GM19397 (cell line): ENCODE measurements around the gene ZBTB7C.

Experiments used
- ATAC-seq: cut with Tn5 transposase; IDR thresholded peaks from one replicate; pipeline ENCODE4 v1.9.1; 2021; ENCODE audit warnings: mild to moderate bottlenecking, moderate library complexity; ENCODE audit not compliant: unreplicated experiment

The ZBTB7C gene

DNA sequence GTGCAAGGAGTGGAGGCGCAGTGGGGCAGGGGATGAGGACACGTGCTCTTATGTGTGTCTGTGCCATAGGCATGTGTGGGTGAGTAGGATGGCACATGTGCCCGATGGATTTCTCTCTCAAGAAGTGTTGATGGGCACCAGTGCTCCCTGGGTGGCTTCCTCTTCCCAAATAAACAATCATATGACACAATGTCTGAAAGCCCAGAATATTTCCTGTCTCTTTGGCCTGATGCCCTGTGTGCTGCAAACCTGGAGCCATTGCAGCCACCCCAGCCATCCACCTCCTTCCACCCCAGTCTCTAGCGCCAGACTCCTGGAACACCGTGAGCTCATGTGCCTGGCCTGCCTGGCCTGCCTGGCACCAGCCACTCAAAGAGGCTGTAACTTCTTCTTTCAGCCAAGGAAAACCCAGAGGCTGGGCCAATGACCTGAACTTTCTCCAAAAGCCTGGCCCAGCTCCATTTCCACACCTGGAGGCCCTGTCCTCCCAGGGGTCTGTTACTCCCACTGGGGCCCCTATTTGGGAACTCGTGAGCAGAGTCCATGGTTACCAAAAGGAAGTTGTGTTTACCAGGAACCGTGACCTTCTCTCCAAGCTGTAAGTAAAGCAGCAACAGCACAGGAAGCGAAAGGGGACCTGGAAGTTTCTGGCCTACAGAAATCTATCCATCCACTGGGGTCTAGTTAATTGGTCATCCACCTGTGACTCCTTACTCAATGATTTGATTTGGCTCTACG lies 9.5 kb upstream of the ZBTB7C start:
- ATAC-seq, result no peak

DNA sequence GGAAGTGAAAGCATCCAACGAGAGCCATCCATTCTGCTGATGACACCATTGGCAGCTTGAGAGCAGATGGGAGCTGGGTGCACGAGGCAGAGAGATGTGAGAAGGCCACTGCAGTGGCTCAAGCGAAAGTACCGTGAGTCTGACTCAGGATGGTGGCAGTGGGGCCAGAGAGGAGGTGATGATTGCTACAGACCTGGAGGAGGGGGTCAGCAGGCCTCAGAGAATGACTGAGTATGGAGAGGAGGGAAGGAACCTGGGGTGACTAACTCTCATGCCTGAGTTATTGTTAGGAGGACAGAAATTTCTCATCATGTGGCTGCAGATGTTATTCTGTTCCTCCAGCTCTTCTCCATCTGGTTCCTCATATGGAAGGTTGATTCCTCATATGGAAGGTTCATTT lies 8.8 kb upstream of the ZBTB7C start:
- no peak for ATAC-seq

DNA sequence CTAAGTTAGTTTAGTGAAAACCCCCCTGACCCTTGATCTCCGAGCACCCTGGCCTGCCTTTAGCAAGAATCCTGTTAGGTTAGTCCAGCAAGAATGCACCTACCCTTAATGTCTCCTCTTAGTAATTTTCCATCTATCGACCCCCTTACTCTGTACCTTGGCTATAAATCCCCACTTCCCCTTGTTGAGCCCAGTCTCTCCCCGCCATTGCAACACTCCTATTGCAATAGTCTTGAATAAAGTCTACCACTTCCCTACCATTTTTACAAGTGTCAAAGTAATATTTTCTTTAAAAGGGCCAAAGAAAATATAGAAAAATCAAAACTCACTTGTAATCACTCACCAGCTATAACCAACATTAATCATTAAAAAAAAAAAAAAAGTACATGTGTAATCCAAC lies 4.2 kb upstream of the ZBTB7C start:
- ATAC-seq, result no peak

DNA sequence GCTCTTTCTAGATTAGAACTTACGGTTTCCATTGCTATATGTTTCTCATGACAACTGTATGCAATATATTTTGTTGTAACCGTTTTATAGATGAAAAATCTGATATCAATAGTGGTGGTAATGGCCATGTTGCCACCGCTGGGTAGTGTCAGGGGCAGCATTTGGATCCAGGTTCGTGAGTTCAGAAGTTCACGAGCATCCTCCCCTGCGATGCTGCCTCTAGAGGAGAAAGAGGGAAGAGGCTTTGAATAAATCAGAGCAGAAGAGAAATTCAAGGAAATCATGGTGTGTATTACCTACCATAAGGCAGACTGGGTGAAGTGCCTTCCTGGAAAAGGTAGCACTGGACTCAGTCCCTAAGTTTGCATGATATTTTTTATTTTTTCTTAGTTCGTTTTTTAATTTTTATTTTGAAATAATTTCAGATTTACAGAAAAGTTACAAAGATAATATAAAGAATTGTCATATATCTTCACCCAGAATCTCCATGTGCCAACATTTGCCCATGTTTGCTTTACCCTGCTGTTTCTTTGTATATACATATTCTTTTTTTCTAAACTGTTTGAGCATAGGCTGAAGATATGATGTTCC lies 3.3 kb upstream of the ZBTB7C start:
- no peak for ATAC-seq

DNA sequence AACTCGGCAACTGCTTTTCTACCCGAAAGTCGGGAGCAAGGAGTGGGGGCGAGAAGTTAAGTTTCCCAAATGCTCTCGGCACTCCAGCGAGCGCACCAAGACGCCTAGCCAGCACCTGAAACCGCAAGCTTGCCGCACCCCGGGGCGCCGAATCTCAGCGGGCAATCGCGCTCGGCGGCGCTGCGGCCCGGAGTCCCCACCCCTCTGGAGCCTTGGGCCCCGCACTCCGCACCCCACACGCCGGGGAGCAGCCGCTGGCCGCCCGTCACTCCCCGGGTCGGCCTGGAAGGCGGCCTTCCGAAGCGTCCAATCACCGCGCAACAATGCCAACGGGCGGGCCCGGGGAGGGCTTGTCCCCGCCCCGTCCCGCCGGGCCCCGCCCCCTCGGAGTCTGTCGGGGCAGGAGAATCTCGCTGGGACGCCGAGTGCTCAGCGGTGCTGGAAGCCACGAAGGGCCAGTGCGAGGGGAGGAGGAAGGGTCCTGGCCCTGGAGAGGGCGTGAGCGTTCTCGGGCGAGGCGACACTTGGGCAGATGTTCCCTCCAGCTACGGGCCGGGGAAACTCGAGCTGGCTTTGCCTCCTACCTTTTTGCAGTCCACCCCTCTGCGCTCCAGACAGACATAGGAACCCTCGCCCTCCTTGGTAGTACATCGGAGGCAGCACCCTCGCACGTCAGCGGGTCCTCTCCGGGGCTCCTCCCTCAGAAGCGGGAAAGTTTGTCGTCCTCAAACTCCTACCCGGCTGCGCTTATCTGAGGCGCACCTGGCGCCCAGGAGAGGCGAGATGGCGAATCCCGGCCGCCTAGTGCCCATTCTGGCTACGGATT lies 1.1 kb upstream of the ZBTB7C start:
- peak; percentile 93 for ATAC-seq

DNA sequence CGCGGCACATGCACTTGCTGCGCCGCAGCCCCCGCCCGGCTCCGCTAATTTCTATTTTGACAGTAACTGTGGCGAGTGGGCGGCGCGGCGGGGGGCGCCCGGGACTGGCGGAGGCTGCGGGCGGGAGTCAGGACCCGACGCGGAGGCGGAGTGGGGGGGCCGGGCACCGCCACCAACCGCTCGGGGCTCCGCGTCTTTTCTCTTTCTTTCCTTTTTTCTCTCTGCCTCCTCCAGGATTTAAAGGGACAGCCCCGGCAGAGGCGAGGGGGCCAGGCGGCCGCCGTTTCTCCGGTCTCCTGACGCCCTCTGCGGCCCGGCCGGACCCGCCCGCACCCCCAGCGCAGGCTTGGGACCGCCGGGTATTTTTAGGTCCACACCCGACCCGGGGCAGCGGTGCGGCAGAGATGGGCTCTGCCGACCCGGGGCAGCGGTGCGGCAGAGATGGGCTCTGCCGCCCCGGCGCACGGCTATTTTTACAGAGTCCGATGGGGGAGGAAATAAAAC lies 460 bp upstream of the ZBTB7C start:
- peak; percentile 14 for ATAC-seq

DNA sequence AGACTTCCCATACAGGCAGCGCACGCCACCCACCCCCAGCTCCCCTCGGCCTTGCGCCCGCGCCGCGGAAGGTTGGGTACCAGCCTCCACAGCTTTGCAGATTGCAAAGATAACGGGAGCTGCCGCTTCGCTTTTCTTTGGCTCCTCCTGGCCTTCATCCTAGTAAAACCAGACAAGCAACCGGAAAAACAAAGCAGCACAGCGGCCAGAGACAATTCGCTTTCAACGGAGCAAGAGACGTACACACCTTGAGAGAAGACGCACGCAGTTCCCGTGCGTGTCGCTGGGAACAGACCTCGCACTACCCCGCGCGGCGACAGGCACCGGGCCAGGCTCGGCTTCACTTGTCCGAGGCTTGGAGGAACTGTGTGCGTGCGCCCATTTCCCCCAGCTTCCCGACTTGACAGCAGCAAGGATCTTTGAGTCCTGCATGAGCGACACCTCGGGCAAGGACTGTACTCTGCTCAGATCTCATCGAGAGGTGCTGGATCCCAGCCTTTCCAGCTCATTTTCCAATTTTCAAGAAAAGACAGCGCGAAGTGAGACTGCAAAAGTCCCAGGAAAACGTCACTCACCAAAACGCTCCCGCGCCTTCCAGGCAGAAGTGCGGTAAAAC lies 964 bp downstream of the ZBTB7C start:
- ATAC-seq, result no peak

DNA sequence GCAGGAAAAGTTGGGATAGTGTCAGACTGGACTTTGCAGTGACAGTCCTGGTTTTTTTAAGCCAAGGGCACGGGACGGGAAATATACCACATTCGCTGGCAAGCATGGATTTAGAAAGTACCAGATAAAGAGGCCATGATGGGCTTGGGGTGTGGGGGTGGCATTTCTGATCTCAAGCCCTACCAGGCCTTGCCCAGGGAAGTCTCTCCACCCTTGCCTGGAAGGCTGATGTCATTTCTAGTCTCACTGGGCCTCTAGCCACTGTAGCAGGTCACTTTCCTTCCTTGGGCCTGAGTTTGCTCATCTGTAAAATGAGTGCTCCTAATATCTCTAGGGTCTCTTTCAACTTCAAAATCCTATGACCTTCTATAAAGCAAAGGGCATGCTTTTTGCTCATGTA lies 1.8 kb downstream of the ZBTB7C start:
- ATAC-seq, result no peak

DNA sequence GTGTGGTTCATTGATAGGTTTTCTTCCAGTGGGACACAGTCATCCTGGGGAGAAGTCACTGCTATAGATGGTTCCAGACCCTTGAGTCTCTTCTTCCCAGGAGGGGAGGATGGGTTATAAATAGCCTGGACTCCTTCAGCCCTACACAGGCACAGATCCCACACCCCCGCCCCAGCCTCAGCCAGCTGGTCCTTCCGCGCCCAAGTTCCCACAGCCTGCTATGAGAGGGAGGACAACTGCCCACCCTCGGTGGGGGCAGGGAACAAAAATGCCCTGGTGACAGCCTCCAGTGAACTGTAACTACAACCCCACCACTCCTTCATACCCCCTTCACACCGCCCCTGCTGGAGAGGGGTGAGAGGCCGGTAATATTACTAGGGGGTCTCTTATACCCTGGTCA lies 3.2 kb downstream of the ZBTB7C start:
- ATAC-seq, result no peak

DNA sequence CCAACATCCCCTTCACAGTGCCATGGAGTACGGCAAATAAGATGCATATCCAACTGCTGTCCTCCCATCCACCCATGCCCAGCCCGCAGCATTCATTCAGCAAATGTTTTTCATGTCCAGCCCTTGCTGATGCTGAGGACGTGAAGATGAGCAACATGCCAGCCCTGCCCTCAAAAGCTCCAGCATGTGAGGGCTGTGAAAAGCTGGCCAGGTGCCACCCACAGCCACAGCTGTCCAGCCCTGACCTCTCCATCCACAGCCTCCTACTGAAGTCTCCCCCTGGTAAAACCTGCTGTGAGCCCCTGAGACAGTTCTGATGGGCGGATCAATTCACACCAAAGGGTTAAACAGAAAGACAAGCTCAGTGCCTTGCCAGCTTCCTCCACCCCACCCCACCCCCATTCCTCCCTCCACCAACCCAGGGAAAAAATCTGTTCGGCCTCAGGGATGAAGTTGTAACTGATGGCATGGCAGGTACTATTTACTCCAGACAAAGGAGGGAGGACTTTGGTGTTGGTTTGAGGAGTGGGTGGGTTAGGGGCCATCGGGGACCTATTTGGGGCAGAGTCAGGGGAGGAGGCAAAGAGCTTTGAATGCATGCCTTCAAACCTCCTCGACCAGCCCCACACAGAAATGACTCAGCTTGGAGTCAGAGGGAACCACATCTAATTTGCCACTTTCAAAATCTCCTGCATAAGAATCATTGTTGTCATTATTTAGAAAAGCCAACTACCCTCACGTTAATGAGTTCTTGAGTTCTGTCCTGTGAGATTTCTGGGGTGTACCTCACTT lies 4.3 kb downstream of the ZBTB7C start:
- ATAC-seq, result no peak

DNA sequence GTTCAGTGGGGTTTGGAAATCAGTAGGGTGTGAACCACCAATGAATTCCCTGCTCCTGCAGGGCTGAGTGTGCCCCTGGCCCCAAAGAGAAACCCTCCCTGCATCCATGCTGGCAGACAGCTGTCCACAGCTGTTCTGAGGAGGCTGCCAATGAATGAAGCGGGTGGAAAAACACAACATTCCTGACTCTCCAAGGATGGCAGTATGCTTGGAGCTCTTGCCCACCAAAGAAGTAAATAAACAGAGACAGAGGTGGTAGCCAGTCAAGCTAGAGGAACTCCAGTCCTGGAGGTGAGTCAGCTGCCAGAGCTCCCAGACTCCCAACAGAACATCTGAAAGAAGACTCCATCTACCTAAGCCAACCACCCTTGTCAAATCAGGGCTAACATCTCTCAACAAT lies 6.2 kb downstream of the ZBTB7C start:
- ATAC-seq, result no peak

DNA sequence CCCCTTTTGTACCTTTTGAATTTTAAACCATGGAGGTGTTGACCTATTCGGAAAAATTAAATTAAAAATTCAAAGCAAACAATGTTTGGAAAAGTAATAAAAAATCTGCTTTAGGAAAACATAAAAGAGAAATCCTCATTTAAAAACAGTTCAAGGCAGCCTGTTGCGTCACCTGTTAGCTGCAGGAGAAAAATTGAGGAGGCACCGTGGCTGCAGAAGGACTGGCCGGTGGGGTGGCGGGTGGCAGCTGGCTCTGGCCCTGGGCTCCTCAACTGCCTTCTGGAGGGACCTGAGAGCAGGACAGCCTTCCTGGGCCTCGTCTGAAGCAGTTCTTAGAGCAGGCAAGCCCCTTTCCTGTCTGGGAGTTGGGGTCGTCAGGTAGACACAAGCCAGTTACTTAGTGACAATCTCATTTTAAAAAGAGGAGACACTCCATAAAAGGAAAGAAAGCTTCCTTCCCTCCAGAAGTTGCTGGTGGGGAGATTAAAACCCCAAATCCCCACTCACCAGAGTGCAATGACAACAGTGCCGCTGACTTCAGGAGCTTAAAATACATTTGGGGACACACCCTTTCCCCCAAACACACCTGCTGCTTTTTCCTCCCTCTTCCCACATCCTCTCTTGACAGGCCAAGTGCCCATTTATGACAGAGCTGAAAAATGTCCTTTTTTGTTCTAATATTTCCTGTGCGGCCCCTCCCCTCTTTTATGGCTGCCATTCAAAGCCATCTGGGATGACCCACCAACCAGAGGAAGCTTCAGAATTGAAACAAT lies 9.7 kb downstream of the ZBTB7C start:
- no peak for ATAC-seq

DNA sequence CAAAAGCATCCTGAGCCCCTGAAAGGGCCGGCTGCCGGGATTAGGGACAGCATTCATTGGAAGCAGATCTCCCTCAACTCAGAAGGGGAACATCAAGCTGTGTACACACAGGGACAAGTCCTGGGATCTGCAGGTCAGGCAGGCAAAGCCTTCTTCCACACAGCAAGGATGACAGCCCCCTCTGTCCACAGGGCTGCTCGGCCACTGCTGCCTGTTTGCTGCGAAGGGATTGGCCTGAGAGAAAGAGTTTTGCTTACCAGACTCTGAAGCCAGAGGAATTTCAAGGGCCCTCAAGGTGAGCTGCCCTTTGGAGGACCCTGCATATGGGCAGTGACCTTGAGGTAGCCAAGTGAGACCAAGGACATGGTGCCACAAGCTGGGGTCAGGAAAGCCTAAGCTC lies 11.1 kb downstream of the ZBTB7C start:
- ATAC-seq, result no peak

DNA sequence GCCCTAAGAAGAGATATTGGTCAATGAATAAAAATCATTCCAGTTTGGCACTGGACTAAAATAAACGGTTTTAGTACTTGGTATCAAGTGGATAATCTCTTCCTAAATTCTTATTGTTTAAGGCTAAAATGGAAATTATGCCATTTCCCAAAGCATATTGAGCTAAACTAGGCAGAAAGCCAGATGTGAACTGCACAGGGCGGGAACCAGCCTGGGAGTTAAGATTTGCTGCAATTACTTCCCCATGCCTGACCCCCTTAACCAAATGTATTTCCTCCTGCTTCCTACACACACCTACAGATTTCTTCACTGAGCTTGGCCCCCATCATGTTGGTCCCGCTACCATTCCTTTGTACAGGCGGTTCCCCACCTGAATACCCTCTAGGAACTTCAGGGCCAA lies 12.2 kb downstream of the ZBTB7C start:
- no peak for ATAC-seq

DNA sequence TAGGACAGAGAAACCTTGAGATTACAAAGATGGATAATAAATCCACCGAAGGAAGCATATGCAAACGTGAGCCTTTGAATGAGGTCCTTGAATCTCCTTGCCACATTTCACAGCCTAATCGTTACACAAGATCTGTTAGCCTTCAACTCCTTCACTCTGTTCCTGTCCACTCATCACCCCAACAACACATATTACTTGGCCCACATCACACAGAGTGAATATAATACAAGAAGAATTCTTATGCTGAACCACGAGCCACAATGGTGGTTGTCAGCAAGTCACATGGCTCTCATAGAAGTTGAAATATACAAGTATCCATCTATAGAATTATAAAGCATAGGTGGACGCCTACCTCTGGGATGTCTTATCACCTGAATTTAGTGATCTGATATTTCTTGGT lies 12.6 kb downstream of the ZBTB7C start:
- no peak for ATAC-seq

DNA sequence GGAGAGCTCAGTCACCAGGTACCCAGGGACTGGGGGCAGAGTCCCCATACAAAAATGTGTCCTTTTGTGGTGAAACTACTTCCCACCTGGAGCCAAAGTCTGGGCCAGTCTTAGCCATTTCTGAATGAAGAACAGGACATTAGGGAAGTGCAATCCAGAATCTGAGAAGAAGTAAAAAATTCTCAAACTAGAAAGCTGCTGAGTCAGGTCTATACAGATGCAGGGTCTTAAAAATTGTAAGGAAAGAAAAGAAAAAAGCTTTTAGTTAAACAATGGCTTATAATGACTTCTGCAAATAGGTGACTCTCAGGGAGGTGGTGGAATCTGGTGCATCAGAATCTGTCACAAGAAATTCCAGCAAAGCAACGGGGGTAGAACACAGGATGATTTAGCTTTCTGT lies 13.5 kb downstream of the ZBTB7C start:
- no peak for ATAC-seq

DNA sequence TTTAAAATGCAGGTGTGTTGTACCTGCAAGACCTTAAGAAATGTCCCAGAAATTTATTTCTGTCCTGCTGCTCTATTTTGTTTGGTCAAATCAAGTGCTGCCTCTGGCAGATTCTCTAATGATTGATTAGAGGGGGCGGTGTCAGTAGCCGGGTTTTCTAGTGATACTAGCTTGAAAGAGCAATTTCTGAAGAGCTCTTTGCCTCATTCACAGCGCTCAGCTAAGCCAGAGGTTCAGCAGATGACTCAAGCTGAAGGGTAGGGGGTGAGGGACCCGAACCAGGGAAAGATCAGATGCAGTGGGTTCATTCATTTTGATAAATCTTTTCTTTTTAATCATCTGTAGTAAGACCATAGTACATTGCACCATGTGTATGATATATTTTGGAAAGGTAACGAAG lies 15.0 kb downstream of the ZBTB7C start:
- ATAC-seq, result no peak

DNA sequence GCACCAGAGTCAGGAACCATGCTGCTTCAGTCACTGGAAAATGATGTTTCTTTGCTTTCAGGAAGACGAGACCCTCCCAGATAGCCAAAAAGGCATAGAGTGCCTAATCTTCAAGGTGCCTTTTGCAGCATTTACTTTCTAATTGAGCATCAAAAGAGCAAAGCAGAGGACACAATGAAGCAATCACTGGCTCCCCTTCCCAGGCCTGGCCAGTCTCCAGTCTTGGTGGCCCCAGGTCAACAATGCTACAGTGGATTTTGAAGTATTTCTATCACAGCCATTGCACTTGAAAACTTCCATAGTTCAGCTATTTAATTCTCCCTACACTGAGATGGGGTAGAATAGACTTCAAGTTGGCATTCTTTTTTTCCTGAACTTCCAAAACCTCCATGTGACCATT lies 15.4 kb downstream of the ZBTB7C start:
- no peak for ATAC-seq

DNA sequence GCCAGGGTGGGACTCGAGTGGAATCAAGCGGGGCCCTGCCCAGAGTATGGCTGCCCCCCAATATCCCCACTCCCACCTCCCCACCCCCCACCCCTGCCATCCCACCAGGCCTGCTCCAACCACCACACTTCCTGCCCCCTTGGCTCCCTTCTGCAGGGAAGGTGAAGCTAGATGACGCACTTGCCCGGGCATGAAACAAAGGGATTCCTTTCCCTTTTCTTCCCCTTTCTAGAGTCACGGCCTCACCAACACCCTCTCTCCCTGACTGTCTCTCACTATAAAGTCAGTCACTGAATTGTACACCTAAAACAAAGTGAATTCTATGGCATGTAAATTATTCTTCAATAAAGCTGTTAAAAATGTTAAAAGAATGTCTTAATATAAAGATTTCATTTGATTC lies 16.0 kb downstream of the ZBTB7C start:
- no peak for ATAC-seq

DNA sequence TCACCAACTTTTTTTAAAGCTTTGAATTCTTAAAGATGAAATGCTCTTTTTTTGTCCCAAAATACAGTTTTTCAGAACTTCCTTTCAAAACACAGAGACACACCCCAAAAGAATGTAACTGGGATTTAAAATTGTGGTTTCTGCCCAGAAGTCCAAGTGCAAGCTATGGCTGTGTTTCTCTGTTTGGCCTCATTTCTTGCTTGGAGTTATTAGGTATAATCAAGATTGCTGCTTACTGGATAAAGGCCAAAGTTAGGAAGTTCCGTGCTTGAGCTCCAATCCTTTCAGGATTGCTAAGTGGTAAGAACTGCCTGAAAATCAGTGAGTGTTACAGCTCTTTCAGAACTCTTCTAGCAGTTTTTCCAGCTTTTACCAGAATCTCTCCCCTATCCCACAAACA lies 16.9 kb downstream of the ZBTB7C start:
- ATAC-seq, result no peak
